Body of pancreas (tissue), 4 donors: Measurements from ENCODE around the gene NTSR2. TPM values are rescaled to one million over a fixed set of nuclear protein-coding genes. Genes with fewer than 3 reads are reported as not detected.

Experiments
- ATAC-seq: fragments of 150-250 bp; one replicate; pipeline ENCODE4 v1.9.1; 2016
- DNase-seq, 4 donors: peaks; one replicate each; pipeline ENCODE4 v3.0.0-alpha.2; 2019
- H3K27ac ChIP-seq, 4 donors: fragments of 200-600 bp; sonication (generic); 1 replicate in 3 of 4; 2 replicates in 1 of 4; pipeline versions ENCODE4 v1.5.1 to v1.6.1; 2016 to 2019; ENCODE audit warnings: mild to moderate bottlenecking in 1 of 4, mixed read lengths in 1 of 4, moderate library complexity in 1 of 4
- H3K27me3 ChIP-seq, 2 donors: fragments of 200-600 bp; sonication (generic); one replicate each; pipeline ENCODE4 v1.6.0; 2016; ENCODE audit warnings: mild to moderate bottlenecking in 1 of 2
- H3K36me3 ChIP-seq, 2 donors: fragments of 200-600 bp; sonication (generic); replicated peaks in 1 of 2; 2 replicates each; pipeline ENCODE4 v1.5.1; 2016; ENCODE audit warnings: low read depth in 2 of 2; ENCODE audit not compliant: insufficient read depth in 1 of 2
- H3K4me1 ChIP-seq: fragments of 200-600 bp; sonication (generic); one replicate; pipeline ENCODE4 v1.6.0; 2016
- H3K4me3 ChIP-seq, 2 donors: fragments of 200-600 bp; sonication (generic); 1 replicate in 1 of 2; 2 replicates in 1 of 2; pipeline ENCODE4 v1.5.1; 2016 to 2019
- H3K9me3 ChIP-seq, 3 donors: fragments of 200-600 bp; sonication (generic); 1 replicate in 2 of 3; 2 replicates in 1 of 3; pipeline ENCODE4 v1.5.1; 2016
- CTCF ChIP-seq, 7 experiments: fragments of 450-650 bp in 4 of 7; fragments of 200-600 bp in 3 of 7; sonication (generic) in 3 of 7; IDR thresholded peaks; one replicate each; pipeline ENCODE4 v1.5.1; 2016 to 2019; ENCODE audit warnings: antibody characterized with exemption in 7 of 7
- POLR2A ChIP-seq, 3 donors: fragments of 450-650 bp; IDR thresholded peaks; one replicate each; pipeline ENCODE4 v1.6.1; 2016; ENCODE audit warnings: antibody characterized with exemption in 3 of 3, mild to moderate bottlenecking in 2 of 3
- WGBS, 2 donors: methylation state at CpG; one replicate each; pipeline ENCODE4 v1.1.5; 2017; 5-methylcytosine and 5-hydroxymethylcytosine counted together
- intact Hi-C: fragments of 100-400 bp; cut with DNase I; formaldehyde crosslinking; loops from one replicate; pipeline ENCODE4 v1.15.1; 2023
- total RNA-seq, 2 donors: library from RNA; depleted of rRNA; stranded (reverse); fragments of >200 nt; gene quantifications; one replicate each; pipeline ENCODE4 v1.1.0, GENCODE V29; 2016

NTSR2 gene
- total RNA-seq: not detected

GRCh38 chr2:11669454-11670291 is at the start of gene NTSR2:
NTSR2 (minus strand) TSS chr2:11670195; CDS start chr2:11670129, 66 bp downstream.
- H3K4me3 ChIP-seq: no peak within 1 kb of the TSS
- 15 to 27% methylated on average over 3 to 72 of the region's 93 CpGs for WGBS, 2 donors

GRCh38 chr2:11719230-11719977 is 49.4 kb upstream of the NTSR2 start:
- peaks cover 35% of the 10 kb centered on the region for H3K4me1 ChIP-seq
- no peaks in the 10 kb centered on the region for H3K36me3 ChIP-seq
- no peak for TF ChIP-seq CTCF (IDR thresholded peaks at IDR 0.05)
- TF ChIP-seq POLR2A (IDR thresholded peaks at IDR 0.05): no peak
- no peaks in the 10 kb centered on the region for H3K9me3 ChIP-seq
- WGBS, 2 donors: 37 to 54% methylated on average over 6 of the region's 6 CpGs
- intact Hi-C loops: no loop called here
- no peak for DNase-seq
- no peaks in the 10 kb centered on the region for H3K27me3 ChIP-seq
- no peak for ATAC-seq
- no peak overlapping the region for H3K27ac ChIP-seq
- H3K4me3 ChIP-seq: no peak overlapping the region

More at GRCh38 chr2:11669454-11670291, at the start of gene NTSR2:
- Histone ChIP-seq H3K4me1 (peaks cover 10% of the 10 kb centered on the region), H3K36me3 (no peaks in the 10 kb centered on the region), H3K27ac (no peak within 1 kb of the TSS), H3K27me3 (no peaks in the 10 kb centered on the region), H3K9me3 (no peaks in the 10 kb centered on the region)
- ATAC-seq (peak; percentile 96), DNase-seq (peak; percentile 69 to 83 (median 73))
- TF ChIP-seq POLR2A (IDR thresholded peaks at IDR 0.05) (no peak), CTCF (IDR thresholded peaks at IDR 0.05) (peak in 3 of 7 experiments; percentile 5 to 45 (median 22))
- intact Hi-C loops: no loop called here

- H3K27me3 ChIP-seq: no peaks in the 10 kb centered on the region
- no peaks in the 10 kb centered on the region for H3K36me3 ChIP-seq
- H3K9me3 ChIP-seq: no peaks in the 10 kb centered on the region
- no peak overlapping the region for H3K4me3 ChIP-seq
- no peak for ATAC-seq
- no peak for DNase-seq
- H3K27ac ChIP-seq: no peak overlapping the region
- intact Hi-C loops: no loop called here
- no peak for TF ChIP-seq CTCF (IDR thresholded peaks at IDR 0.05)
- TF ChIP-seq POLR2A (IDR thresholded peaks at IDR 0.05): no peak
- WGBS, 2 donors: 52 to 59% methylated on average over 5 of the region's 5 CpGs
- peaks cover 35% of the 10 kb centered on the region for H3K4me1 ChIP-seq
Measured at GRCh38 chr2:11718606-11719005, 48.6 kb upstream of the NTSR2 start.

- Histone ChIP-seq H3K36me3 (no peaks in the 10 kb centered on the region), H3K9me3 (no peaks in the 10 kb centered on the region), H3K27ac (no peak overlapping the region), H3K27me3 (no peaks in the 10 kb centered on the region), H3K4me1 (peaks cover 27% of the 10 kb centered on the region), H3K4me3 (no peak overlapping the region)
- 46 to 67% methylated on average over 1 of the region's 1 CpG for WGBS, 2 donors
- no peak for ATAC-seq
- DNase-seq: no peak
- intact Hi-C loops: no loop called here
- TF ChIP-seq POLR2A (IDR thresholded peaks at IDR 0.05) (no peak), CTCF (IDR thresholded peaks at IDR 0.05) (no peak)
Measured at GRCh38 chr2:11717623-11718022, 47.6 kb upstream of the NTSR2 start.
